ENCODE measurements around the gene ZNF697.
"Not testable (repeated sequence)": the region's sequence is repeated elsewhere in the genome, so short reads cannot be mapped to it uniquely, and the experiment has no call there.

ZNF697 gene

DNA sequence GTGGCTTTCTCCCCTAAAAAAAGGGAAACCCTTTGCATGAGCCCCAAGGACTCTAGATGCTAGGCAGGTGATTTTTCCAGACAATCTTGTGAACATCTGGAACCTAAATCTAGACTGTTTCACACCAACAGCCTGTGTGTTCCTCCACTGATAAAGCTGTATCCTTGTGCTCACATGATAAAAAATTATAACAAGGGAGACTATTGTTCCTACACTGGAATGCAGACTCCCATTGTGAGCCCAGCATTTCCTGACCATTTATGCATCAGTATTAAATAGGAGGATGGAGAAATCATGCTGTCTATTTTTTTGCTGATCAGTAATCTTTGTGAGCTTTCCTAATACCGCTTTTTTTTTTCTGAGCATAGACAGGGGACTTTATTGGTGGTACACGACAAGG is 52.5 kb downstream of the ZNF697 start:
- DNase-seq, result no peak

GRCh38 chr1:119595168-119595567 is 52.9 kb downstream of the ZNF697 start:
- no peak for DNase-seq

DNA sequence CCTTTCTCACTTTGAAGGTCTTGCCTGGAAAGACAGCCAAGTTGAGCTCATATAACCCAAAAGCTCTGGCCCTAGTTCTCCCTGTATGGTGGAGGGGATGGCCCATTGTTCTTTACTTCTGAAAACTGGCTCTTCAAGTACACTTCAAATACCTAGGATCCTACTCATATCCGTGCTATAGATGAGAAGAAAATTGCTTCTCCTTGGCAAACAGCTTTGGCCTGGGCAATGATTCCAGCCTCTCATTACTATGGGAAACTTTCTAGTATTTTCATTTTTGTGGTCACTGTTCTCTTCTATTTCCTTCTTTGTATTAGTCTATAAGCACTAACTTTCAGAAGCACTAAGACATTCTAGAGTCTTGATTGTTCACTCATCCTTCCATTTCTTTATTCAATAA is 53.7 kb downstream of the ZNF697 start:
- peak; percentile 4 for DNase-seq

DNA sequence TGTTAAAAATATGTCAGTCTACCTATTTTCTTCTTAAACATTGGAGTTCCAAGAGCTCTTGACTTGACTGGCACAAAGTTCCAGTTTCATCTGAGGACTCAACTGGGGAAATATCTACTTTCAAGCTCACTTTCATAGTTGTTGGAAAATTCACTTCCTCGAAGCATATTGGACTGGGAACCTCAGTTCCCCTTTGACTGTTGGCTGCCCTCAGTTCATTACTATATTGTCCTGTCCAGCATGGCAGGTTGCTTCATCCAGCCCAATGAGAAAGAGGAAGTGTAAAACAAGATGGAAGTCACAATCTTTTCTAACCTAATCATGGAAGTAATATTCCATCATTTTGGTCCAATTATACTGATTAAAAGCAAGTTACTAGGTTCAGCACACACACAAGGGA is 54.3 kb downstream of the ZNF697 start:
- no peak for DNase-seq

DNA sequence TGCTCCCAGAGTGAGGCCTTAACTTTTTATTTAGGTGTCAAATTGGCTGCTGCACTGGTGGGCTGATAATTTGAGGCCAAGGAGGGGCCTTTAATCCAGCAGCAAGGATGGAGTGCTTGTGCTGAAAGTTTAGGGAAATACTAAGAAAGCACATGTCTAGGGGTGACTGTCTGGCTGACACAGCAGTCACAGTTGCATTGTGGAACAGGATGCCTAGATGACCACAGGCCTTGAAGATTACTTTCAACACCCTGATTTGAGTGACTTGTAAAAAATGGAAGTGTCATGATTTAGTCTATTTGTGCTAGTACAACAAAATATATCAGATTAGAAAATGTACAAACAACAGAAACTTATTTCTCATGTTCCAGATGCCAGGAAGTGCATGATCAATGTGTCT is 57.7 kb downstream of the ZNF697 start:
- no peak for DNase-seq

DNA sequence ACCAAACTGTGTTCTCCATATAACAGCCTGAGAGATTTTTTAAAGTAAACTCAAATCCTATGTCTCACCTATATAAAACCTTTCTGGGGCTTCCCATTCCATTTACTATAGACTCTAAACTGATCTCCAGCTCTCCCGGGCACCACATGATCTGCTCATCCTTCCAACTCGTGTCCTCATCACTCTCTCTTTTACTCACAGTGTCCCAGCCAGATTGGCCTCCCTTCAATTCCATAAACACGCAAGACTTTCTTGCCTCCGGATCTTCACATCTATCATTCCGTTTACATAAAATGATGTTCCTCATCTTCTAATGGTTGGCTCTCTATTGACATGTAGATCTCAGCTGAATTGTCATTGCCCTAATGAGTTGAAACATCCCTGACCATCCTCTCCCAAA is 59.4 kb downstream of the ZNF697 start:
- DNase-seq, result no peak

GRCh38 chr1:119587341-119587740 is 60.7 kb downstream of the ZNF697 start:
- peak; percentile 21 for DNase-seq

DNA sequence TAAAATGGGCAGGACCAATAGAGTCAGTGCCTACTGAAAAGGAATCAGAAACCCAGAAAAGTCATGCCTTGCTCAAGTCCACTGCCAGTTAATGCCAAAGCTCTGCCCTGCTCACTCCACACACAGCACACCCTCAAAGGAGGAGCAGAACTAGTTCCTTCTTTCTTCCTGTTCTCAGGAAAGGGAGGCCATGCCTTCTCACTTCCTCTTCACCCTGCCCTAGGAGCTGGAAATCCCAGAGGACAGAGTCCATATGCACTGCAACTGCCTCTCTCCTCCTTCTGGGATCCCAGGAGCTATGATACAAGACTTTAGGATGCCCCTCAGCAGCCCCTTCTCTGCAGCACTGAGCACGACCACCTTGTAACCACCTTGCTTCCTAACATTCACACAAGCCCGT is 62.3 kb downstream of the ZNF697 start:
- DNase-seq, result not testable (repeated sequence)

DNA sequence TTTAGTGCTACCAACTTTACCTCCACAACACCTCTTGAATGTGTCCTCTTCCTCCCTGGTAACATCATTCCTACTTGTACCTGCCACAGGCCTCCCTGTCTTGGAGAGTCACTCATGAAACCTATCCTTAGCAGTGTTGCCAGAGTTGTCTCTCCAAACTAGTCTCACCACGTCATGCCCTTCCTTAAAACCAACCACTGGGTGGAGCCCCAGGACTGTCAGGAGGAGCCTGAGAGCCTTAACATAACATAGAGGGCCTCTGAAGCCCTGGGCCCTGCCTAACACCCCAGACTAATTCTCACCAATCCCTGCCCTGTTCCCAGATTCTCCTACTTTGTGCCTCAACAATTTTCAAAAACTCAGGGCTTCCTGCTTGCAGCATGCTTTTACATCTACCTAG is 65.3 kb downstream of the ZNF697 start:
- peak; percentile 47 for DNase-seq

DNA sequence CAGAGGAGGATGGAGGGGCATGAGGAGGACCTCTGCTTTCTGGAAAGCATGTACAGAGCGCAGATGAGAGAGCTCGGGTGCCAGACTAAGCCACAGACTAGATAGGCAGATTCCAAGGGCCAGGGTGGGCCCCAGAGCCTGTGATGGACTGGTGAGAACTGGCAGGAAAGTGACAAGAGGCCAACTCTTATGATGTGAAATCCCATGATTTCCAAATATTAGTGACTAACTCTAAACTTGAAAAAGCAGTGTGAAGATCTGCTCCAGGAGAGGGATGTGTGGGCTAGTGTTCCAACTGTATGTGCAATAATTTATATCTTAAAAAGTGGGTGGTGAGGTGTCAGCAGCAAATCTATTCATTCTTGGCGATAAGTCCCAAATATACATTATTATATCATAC is 67.0 kb downstream of the ZNF697 start:
- DNase-seq, result not testable (repeated sequence)

- DNase-seq, result no peak
Measured at GRCh38 chr1:119573886-119574285, 74.2 kb downstream of the ZNF697 start.

DNA sequence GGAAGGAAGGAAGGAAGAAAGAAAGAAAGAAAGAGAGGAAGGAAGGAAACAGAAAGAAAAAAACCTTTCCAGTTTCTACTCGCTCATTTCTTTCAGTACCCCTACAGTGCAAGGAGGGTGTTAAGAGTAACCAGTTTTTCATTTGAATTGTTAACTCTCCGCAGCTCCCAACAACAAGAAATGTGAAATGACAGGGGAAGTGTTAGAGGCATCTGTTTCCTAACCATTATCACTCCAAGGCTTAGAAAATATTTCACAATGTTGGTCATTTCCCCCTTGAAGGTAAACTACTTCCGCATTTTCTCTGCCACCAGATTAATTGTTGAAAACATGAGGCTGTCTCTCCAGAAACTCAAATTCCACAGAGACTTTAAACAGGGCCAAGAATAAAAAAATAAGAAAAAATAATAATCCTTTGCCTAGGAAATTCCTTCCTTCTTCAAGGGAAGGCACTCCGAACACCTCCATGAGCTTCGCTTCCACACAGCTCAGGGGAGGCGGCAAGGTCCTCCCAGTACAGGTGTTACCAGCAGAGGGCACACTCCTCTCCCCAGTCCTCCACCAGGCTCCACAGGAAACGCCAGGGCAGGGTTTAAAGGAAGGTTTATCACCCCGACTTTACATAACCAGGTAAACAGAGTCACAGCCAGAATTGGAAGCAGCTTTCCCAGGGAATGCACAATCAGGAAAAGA is 78.0 kb downstream of the ZNF697 start:
- DNase-seq, result not testable (repeated sequence)
